Measurements from ENCODE around the gene AUTS2. TPM values are rescaled to one million over a fixed set of nuclear protein-coding genes. Genes with fewer than 3 reads are reported as not detected.

Gene AUTS2
- total and polyA plus RNA-seq, 5 donors: 7.0 to 15.4 (median 10.6) TPM

DNA sequence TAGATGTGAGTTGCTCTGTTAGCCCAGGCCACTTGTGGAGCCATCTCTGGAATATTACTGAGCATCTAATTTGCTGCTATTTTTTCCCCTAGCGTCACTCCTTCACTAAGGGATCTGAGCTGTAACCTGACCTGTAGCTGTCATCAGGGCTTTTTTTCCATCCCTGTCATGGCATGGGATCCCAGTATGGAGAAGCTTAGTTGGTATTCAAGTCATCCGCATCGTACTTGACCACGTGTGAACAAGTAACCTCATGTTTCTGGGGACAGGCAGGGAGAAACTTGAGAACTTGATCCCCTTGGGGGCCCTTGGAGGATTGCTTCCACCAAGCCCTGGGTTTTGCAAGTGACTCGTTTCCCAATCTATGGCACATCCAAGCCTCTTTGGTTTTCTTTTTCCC, 1059.3 kb downstream of the AUTS2 start:
- H3K27me3 ChIP-seq (ENCODE audit: control insufficient read depth, insufficient read depth): no peaks in the 10 kb centered on the region
- ATAC-seq: peak; percentile 22 to 38
- no peaks in the 10 kb centered on the region for H3K9me3 ChIP-seq (ENCODE audit: control insufficient read depth, low read length)
- no peak overlapping the region for H3K27ac ChIP-seq (ENCODE audit: low read length)
- DNase-seq: no peak
- no peak overlapping the region for H3K4me3 ChIP-seq (ENCODE audit: low read length)
- intact Hi-C loops (cut with DNase I): no loop called here
- peaks cover 1% of the 10 kb centered on the region for H3K4me1 ChIP-seq (ENCODE audit: control insufficient read depth, insufficient read depth, low read length)
- WGBS: 75% methylated on average over 5 of the region's 5 CpGs

DNA sequence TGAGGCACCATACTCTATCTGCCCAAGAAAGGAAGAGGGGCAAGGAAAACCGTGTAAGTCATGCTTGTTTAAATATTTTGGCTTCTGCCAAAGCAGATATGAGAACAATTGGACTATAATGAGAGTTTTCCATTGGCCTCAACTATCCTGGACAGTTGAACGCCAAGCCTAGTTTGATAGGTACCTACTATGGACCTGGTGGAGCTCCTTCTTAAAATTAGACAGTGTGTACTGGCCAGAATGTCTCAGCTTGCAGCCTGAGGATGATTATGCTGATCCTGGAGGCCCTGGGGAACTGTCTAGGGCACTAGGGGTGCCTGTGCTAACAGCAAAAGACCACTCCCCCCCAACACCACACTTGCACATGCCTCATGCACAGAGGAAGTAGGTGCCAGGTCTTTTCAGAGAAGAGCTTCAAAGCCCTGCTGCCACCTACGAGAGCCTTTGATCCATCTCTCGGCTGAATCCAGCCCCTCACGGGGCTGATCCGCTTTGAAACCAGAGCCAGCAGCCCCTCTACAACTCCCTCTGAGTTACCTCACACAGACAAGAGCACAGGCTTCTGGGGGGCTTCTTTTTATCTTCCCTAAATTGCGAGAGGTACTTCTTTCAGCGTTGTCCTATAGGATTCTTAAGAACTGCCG, 1059.8 kb downstream of the AUTS2 start:
- no peaks in the 10 kb centered on the region for H3K27me3 ChIP-seq (ENCODE audit: control insufficient read depth, insufficient read depth)
- H3K4me1 ChIP-seq (ENCODE audit: control insufficient read depth, insufficient read depth, low read length): peaks cover 1% of the 10 kb centered on the region
- intact Hi-C loops (cut with DNase I): no loop called here
- no peak overlapping the region for H3K27ac ChIP-seq (ENCODE audit: low read length)
- no peak overlapping the region for H3K4me3 ChIP-seq (ENCODE audit: low read length)
- H3K9me3 ChIP-seq (ENCODE audit: control insufficient read depth, low read length): no peaks in the 10 kb centered on the region
- no peak for DNase-seq
- ATAC-seq: no peak
- WGBS: 93% methylated on average over 9 of the region's 9 CpGs

- ATAC-seq (no peak), DNase-seq (no peak)
- no peaks in the 10 kb centered on the region for H3K27me3 ChIP-seq (ENCODE audit: control insufficient read depth, insufficient read depth)
- H3K9me3 ChIP-seq (ENCODE audit: control insufficient read depth, low read length): no peaks in the 10 kb centered on the region
- no peak overlapping the region for H3K27ac ChIP-seq (ENCODE audit: low read length)
- intact Hi-C loops (cut with DNase I): no loop called here
- peaks cover 1% of the 10 kb centered on the region for H3K4me1 ChIP-seq (ENCODE audit: control insufficient read depth, insufficient read depth, low read length)
- no peak overlapping the region for H3K4me3 ChIP-seq (ENCODE audit: low read length)
- 92% methylated on average over 8 of the region's 8 CpGs for WGBS
These were observed 1061.0 kb downstream of the AUTS2 start for GRCh38 chr7:70659263-70659662.

- ATAC-seq: no peak
- 88% methylated on average over 10 of the region's 10 CpGs for WGBS
- DNase-seq: no peak
- Histone ChIP-seq H3K9me3 (ENCODE audit: control insufficient read depth, low read length) (no peaks in the 10 kb centered on the region), H3K4me1 (ENCODE audit: control insufficient read depth, insufficient read depth, low read length) (peaks cover 1% of the 10 kb centered on the region), H3K4me3 (ENCODE audit: low read length) (no peak overlapping the region), H3K27me3 (ENCODE audit: control insufficient read depth, insufficient read depth) (no peaks in the 10 kb centered on the region), H3K27ac (ENCODE audit: low read length) (no peak overlapping the region)
- intact Hi-C loops (cut with DNase I): loop anchor here in 1 of 4 donors (10.0 kb wide), 1 partner anchor 45 kb away; no protein-coding TSS in a partner anchor
These were observed 1062.0 kb downstream of the AUTS2 start for GRCh38 chr7:70660154-70660818.

DNA sequence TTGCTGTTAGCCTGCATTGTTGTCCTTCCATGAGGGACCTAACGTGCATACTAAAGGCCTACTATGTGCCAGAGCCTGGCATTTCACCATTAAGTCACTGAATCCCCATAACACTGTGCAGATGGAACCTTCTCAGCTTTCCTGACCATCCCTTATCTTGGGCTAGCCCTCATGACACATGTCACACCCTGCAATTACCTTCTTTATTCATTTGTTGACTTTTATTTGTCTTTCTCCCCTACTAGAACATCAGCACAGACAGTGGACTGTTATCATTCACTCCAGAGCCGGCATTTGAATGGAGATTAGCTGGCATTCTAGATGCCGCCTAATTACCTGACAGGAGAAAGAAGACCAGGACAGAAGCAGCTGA, 1062.5 kb downstream of the AUTS2 start:
- intact Hi-C loops (cut with DNase I): loop anchor here in 1 of 4 donors (10.0 kb wide), 1 partner anchor 46 kb away; no protein-coding TSS in a partner anchor
- no peaks in the 10 kb centered on the region for H3K27me3 ChIP-seq (ENCODE audit: control insufficient read depth, insufficient read depth)
- no peak overlapping the region for H3K4me3 ChIP-seq (ENCODE audit: low read length)
- H3K4me1 ChIP-seq (ENCODE audit: control insufficient read depth, insufficient read depth, low read length): peaks cover 1% of the 10 kb centered on the region
- DNase-seq: no peak
- no peaks in the 10 kb centered on the region for H3K9me3 ChIP-seq (ENCODE audit: control insufficient read depth, low read length)
- no peak overlapping the region for H3K27ac ChIP-seq (ENCODE audit: low read length)
- no peak for ATAC-seq
- WGBS: 88% methylated on average over 3 of the region's 3 CpGs

DNA sequence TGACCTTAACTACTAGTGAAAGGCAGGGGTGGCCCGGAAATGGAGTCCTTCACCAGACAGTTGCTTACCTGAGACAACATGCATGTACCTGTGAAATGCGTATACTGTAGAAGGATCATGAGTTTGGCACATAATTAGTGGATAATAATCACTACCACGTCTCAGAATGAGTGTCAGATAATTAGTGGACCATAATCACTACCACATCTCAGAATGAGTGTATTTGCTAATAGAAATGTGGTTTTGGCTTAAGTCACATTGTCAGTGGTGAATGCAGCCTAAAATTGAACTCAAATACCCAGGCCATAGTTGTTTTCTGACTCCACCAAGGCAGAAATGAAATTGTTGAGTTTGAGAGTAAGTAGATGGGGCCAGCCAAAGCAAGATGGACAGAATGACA, 1065.4 kb downstream of the AUTS2 start:
- no peak for DNase-seq
- 62% methylated on average over 3 of the region's 3 CpGs for WGBS
- intact Hi-C loops (cut with DNase I): loop anchor here in 1 of 4 donors (10.0 kb wide), 1 partner anchor 49 kb away; no protein-coding TSS in a partner anchor

DNA sequence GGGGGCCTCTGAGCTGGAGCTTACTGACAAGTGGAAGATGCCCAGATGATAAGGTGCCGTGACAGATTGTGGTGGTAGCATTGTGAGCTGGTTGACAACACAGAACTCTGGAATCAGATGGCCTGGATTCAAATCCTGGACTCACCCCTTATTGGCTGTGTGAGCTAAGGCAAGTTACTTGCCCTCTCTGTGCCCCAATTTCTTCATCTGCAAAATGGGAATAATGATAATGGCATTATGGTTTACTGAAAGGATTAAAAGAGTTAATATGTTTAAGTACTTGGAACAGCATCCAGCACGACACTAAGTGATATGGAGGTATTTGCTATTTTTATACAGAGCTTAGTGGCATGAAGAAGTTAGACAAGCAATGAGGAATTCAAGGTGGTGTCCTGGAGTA, 1067.7 kb downstream of the AUTS2 start:
- ATAC-seq (no peak), DNase-seq (no peak)
- intact Hi-C loops (cut with DNase I): loop anchor here in 1 of 4 donors (10.0 kb wide), 1 partner anchor 51 kb away; no protein-coding TSS in a partner anchor
- Histone ChIP-seq H3K4me3 (ENCODE audit: low read length) (no peak overlapping the region), H3K4me1 (ENCODE audit: control insufficient read depth, insufficient read depth, low read length) (peaks cover 3% of the 10 kb centered on the region), H3K27me3 (ENCODE audit: control insufficient read depth, insufficient read depth) (no peaks in the 10 kb centered on the region), H3K9me3 (ENCODE audit: control insufficient read depth, low read length) (no peaks in the 10 kb centered on the region), H3K27ac (ENCODE audit: low read length) (no peak overlapping the region)
- 68% methylated on average over 2 of the region's 2 CpGs for WGBS

More for the DNA sequence above, 1065.4 kb downstream of the AUTS2 start:
- Histone ChIP-seq H3K27ac (ENCODE audit: low read length) (no peak overlapping the region), H3K27me3 (ENCODE audit: control insufficient read depth, insufficient read depth) (no peaks in the 10 kb centered on the region), H3K4me3 (ENCODE audit: low read length) (no peak overlapping the region), H3K4me1 (ENCODE audit: control insufficient read depth, insufficient read depth, low read length) (peaks cover 4% of the 10 kb centered on the region), H3K9me3 (ENCODE audit: control insufficient read depth, low read length) (no peaks in the 10 kb centered on the region)
- no peak for ATAC-seq

DNA sequence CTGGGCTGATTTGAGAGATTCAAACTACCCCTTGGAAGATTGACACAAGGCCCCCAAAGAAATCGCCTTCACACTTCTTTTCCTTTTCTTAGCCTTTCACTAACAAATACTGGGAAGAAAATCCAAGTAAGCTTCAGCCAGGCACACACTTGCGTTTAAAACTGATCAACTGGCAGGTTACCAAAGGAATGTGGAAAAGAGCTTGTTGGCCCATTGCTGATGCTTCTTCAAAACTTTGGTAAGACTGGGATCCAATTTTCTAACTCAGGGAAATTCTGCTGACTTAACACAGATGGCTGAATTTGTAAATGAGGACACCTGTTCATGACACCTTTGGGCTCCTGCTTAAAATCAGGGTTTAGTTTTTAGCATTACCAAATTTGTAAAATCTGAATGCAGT, 1069.1 kb downstream of the AUTS2 start:
- no peak for ATAC-seq
- Histone ChIP-seq H3K27ac (ENCODE audit: low read length) (no peak overlapping the region), H3K4me3 (ENCODE audit: low read length) (no peak overlapping the region), H3K27me3 (ENCODE audit: control insufficient read depth, insufficient read depth) (no peaks in the 10 kb centered on the region), H3K4me1 (ENCODE audit: control insufficient read depth, insufficient read depth, low read length) (peaks cover 3% of the 10 kb centered on the region), H3K9me3 (ENCODE audit: control insufficient read depth, low read length) (no peaks in the 10 kb centered on the region)
- WGBS: 76% methylated on average over 2 of the region's 2 CpGs
- DNase-seq: no peak
- intact Hi-C loops (cut with DNase I): loop anchor here in 1 of 4 donors (10.0 kb wide), 1 partner anchor 53 kb away; no protein-coding TSS in a partner anchor

GRCh38 chr7:70668606-70669358, 1070.5 kb downstream of the AUTS2 start:
- Histone ChIP-seq H3K27ac (ENCODE audit: low read length) (peak overlapping the region; percentile 1), H3K4me1 (ENCODE audit: control insufficient read depth, insufficient read depth, low read length) (peaks cover 3% of the 10 kb centered on the region), H3K4me3 (ENCODE audit: low read length) (no peak overlapping the region), H3K9me3 (ENCODE audit: control insufficient read depth, low read length) (no peaks in the 10 kb centered on the region), H3K27me3 (ENCODE audit: control insufficient read depth, insufficient read depth) (no peaks in the 10 kb centered on the region)
- 64% methylated on average over 16 of the region's 16 CpGs for WGBS
- DNase-seq: peak; percentile 51 to 74 (median 67)
- ATAC-seq: peak; percentile 94 to 95
- intact Hi-C loops (cut with DNase I): loop anchor here in 1 of 4 donors (10.0 kb wide), 1 partner anchor 54 kb away; no protein-coding TSS in a partner anchor

DNA sequence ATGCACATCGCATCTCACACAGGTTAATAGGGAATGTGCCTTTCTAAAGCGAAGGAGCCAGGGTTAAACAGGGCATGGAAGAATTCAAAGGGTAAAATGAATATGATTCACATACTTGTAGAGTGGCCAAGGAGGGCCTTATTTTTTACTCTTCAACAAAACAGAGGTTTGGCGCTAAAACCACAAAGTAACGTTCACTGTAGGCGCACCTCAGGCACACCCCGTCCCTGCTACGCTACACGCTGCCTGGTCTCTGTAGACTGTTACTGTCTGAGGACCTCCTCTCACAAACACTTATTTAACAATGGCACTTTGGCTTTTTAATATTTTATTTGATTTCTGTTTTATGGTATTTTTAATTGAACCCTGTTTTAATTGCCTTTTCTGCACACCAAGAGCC, 1071.6 kb downstream of the AUTS2 start:
- peaks cover 3% of the 10 kb centered on the region for H3K4me1 ChIP-seq (ENCODE audit: control insufficient read depth, insufficient read depth, low read length)
- no peaks in the 10 kb centered on the region for H3K9me3 ChIP-seq (ENCODE audit: control insufficient read depth, low read length)
- no peak overlapping the region for H3K4me3 ChIP-seq (ENCODE audit: low read length)
- DNase-seq (no peak), ATAC-seq (no peak)
- 93% methylated on average over 8 of the region's 8 CpGs for whole genome bisulfite sequencing
- intact Hi-C loops (cut with DNase I): loop anchor here in 1 of 4 donors (10.0 kb wide), 1 partner anchor 55 kb away; no protein-coding TSS in a partner anchor
- H3K27me3 ChIP-seq (ENCODE audit: control insufficient read depth, insufficient read depth): no peaks in the 10 kb centered on the region
- no peak overlapping the region for H3K27ac ChIP-seq (ENCODE audit: low read length)

DNA sequence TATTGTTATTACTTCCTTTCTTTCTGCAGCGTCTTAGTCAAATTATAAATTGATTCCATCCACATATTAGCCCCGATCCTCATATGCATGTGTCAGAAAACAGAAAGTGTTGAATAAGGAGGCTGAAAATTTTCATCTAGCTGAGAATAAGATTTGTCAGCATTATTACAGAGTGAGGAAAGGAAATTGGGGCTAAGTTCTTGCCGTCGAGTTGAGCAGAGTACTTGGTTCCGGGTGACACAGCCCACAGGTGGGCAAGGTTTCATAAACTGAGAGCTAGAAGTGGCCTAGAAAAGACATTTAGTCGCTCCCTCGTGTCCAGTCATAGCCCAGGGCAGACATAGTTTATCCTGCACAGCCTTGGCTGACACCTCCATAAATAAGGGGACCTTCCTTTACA, 1072.0 kb downstream of the AUTS2 start:
- DNase-seq (no peak), ATAC-seq (no peak)
- Histone ChIP-seq H3K4me3 (ENCODE audit: low read length) (no peak overlapping the region), H3K27ac (ENCODE audit: low read length) (no peak overlapping the region), H3K27me3 (ENCODE audit: control insufficient read depth, insufficient read depth) (no peaks in the 10 kb centered on the region), H3K4me1 (ENCODE audit: control insufficient read depth, insufficient read depth, low read length) (peaks cover 3% of the 10 kb centered on the region), H3K9me3 (ENCODE audit: control insufficient read depth, low read length) (no peaks in the 10 kb centered on the region)
- intact Hi-C loops (cut with DNase I): no loop called here
- 92% methylated on average over 7 of the region's 7 CpGs for WGBS

Measured in right cardiac atrium (tissue), 5 donors.